ENCODE measurements around the gene TBC1D14. TPM values are rescaled to one million over a fixed set of nuclear protein-coding genes. Genes with fewer than 3 reads are reported as not detected.

The TBC1D14 gene
- total and polyA plus RNA-seq, 2 experiments from 2014 or later, result 33.6 to 50.8 TPM

- no peak overlapping the region for H3K4me2 ChIP-seq
- no peaks in the 10 kb centered on the region for H3K4me1 ChIP-seq (ENCODE audit: insufficient read depth)
- H3K79me2 ChIP-seq, result no peaks in the 10 kb centered on the region
- TF ChIP-seq EZH2phosphoT487 (IDR thresholded peaks at IDR 0.05; ENCODE audit: low read depth, severe bottlenecking, unreplicated experiment) (no peak), EZH2 (IDR thresholded peaks at IDR 0.05; ENCODE audit: borderline replicate concordance) (no peak), CTCF (IDR thresholded peaks at IDR 0.05; ENCODE audit: poor library complexity) (no peak)
- 89% methylated on average over 19 of the region's 25 CpGs for WGBS (ENCODE audit: low lambda C conversion rate, missing lambda C conversion rate)
- no peaks in the 10 kb centered on the region for H3K9me2 ChIP-seq (replicated peaks; ENCODE audit: insufficient read depth)
- DNase-seq (ENCODE audit: low spot score), result no peak
- no peaks in the 10 kb centered on the region for H3K36me3 ChIP-seq (replicated peaks; ENCODE audit: insufficient read depth, low read depth)
- no peak overlapping the region for H3K27ac ChIP-seq
- H4K20me1 ChIP-seq (ENCODE audit: insufficient read depth, poor library complexity, severe bottlenecking), result no peaks in the 10 kb centered on the region
- no peaks in the 10 kb centered on the region for H3K27me3 ChIP-seq
- no peak overlapping the region for H3K4me3 ChIP-seq
- H2AFZ ChIP-seq, result no peak overlapping the region
- no peaks in the 10 kb centered on the region for H3K9me3 ChIP-seq (ENCODE audit: low read depth)
Observed at GRCh38 chr4:7075962-7076695, 166.5 kb downstream of the TBC1D14 start.

GRCh38 chr4:7076696-7077082 is 167.1 kb downstream of the TBC1D14 start:
- Histone ChIP-seq H3K27me3 (no peaks in the 10 kb centered on the region), H3K9me3 (ENCODE audit: low read depth) (no peaks in the 10 kb centered on the region), H2AFZ (no peak overlapping the region), H3K36me3 (replicated peaks; ENCODE audit: insufficient read depth, low read depth) (no peaks in the 10 kb centered on the region), H3K4me1 (ENCODE audit: insufficient read depth) (no peaks in the 10 kb centered on the region), H3K4me3 (no peak overlapping the region), H3K4me2 (no peak overlapping the region), H3K79me2 (no peaks in the 10 kb centered on the region), H4K20me1 (ENCODE audit: insufficient read depth, poor library complexity, severe bottlenecking) (no peaks in the 10 kb centered on the region), H3K27ac (no peak overlapping the region), H3K9me2 (replicated peaks; ENCODE audit: insufficient read depth) (no peaks in the 10 kb centered on the region)
- TF ChIP-seq EZH2 (IDR thresholded peaks at IDR 0.05; ENCODE audit: borderline replicate concordance) (no peak), EZH2phosphoT487 (IDR thresholded peaks at IDR 0.05; ENCODE audit: low read depth, severe bottlenecking, unreplicated experiment) (no peak), CTCF (IDR thresholded peaks at IDR 0.05; ENCODE audit: poor library complexity) (no peak)
- WGBS (ENCODE audit: low lambda C conversion rate, missing lambda C conversion rate), result 81% methylated on average over 6 of the region's 6 CpGs
- no peak for DNase-seq (ENCODE audit: low spot score)

GRCh38 chr4:7077371-7077770 is 167.7 kb downstream of the TBC1D14 start:
- Histone ChIP-seq H3K4me2 (no peak overlapping the region), H3K79me2 (no peaks in the 10 kb centered on the region), H2AFZ (no peak overlapping the region), H3K9me3 (ENCODE audit: low read depth) (no peaks in the 10 kb centered on the region), H3K4me1 (ENCODE audit: insufficient read depth) (no peaks in the 10 kb centered on the region), H3K4me3 (no peak overlapping the region), H4K20me1 (ENCODE audit: insufficient read depth, poor library complexity, severe bottlenecking) (no peaks in the 10 kb centered on the region), H3K9me2 (replicated peaks; ENCODE audit: insufficient read depth) (no peaks in the 10 kb centered on the region), H3K27me3 (no peaks in the 10 kb centered on the region), H3K27ac (no peak overlapping the region), H3K36me3 (replicated peaks; ENCODE audit: insufficient read depth, low read depth) (no peaks in the 10 kb centered on the region)
- TF ChIP-seq EZH2phosphoT487 (IDR thresholded peaks at IDR 0.05; ENCODE audit: low read depth, severe bottlenecking, unreplicated experiment) (no peak), CTCF (IDR thresholded peaks at IDR 0.05; ENCODE audit: poor library complexity) (no peak), EZH2 (IDR thresholded peaks at IDR 0.05; ENCODE audit: borderline replicate concordance) (no peak)
- 88% methylated on average over 12 of the region's 12 CpGs for WGBS (ENCODE audit: low lambda C conversion rate, missing lambda C conversion rate)
- DNase-seq (ENCODE audit: low spot score), result no peak
